OCI-M1 (cell line): ENCODE data around the gene LYST.
"Not testable (repeated sequence)": the region's sequence is repeated elsewhere in the genome, so short reads cannot be mapped to it uniquely, and the experiment has no call there.

Experiments
- DNase-seq: peaks from one replicate; lab custom pipeline; 2025; lab: John Stamatoyannopoulos, UW

Gene LYST, protein sequence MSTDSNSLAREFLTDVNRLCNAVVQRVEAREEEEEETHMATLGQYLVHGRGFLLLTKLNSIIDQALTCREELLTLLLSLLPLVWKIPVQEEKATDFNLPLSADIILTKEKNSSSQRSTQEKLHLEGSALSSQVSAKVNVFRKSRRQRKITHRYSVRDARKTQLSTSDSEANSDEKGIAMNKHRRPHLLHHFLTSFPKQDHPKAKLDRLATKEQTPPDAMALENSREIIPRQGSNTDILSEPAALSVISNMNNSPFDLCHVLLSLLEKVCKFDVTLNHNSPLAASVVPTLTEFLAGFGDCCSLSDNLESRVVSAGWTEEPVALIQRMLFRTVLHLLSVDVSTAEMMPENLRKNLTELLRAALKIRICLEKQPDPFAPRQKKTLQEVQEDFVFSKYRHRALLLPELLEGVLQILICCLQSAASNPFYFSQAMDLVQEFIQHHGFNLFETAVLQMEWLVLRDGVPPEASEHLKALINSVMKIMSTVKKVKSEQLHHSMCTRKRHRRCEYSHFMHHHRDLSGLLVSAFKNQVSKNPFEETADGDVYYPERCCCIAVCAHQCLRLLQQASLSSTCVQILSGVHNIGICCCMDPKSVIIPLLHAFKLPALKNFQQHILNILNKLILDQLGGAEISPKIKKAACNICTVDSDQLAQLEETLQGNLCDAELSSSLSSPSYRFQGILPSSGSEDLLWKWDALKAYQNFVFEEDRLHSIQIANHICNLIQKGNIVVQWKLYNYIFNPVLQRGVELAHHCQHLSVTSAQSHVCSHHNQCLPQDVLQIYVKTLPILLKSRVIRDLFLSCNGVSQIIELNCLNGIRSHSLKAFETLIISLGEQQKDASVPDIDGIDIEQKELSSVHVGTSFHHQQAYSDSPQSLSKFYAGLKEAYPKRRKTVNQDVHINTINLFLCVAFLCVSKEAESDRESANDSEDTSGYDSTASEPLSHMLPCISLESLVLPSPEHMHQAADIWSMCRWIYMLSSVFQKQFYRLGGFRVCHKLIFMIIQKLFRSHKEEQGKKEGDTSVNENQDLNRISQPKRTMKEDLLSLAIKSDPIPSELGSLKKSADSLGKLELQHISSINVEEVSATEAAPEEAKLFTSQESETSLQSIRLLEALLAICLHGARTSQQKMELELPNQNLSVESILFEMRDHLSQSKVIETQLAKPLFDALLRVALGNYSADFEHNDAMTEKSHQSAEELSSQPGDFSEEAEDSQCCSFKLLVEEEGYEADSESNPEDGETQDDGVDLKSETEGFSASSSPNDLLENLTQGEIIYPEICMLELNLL (N-terminal part only)

GRCh38 chr1:235866205-235866912 is at the start of gene LYST:
Gene LYST (minus strand): TSS chr1:235866906. CDS start chr1:235830417, 36,489 bp downstream.
- DNase-seq, result peak; percentile 83

DNA sequence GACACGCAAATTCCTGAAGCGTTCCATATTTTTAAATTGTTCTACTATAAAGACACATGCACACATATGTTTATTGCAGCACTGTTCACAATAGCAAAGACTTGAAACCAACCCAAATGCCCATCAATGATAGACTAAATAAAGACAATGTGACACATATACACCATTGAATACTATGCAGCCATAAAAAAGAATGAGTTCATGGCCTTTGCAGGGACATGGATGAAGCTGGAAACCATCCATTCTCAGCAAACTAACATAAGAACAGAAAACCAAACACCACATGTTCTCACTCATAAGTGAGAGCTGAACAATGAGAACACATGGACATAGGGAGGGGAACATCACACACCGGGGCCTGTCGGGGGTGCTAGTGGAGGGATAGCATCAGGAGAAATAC is 48.8 kb upstream of the LYST start:
- not testable (repeated sequence) for DNase-seq

DNA sequence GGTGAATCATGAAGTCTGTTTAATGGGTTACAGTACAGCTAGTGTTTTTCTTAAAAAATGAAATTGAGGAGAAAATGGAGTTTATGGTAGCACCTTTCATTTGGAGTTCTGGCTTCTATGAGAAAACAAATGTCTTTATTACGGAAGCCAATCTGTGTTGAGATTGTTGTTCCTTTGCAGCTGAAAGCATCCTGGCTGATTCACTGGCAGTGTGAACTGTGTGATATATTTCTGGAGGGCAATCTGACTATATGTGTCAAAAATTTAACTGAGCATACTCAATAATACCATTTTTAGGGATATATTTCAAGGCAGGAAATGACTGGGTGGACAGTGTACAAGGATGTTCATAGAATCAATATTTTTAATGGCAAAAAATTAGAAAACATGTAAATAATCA is 46.6 kb upstream of the LYST start:
- DNase-seq, result no peak

GRCh38 chr1:235911876-235912275 is 45.2 kb upstream of the LYST start:
- DNase-seq, result peak; percentile 28

GRCh38 chr1:235911300-235911662 is 44.6 kb upstream of the LYST start:
- DNase-seq, result no peak

- peak; percentile 57 for DNase-seq
These were observed 43.9 kb upstream of the LYST start for GRCh38 chr1:235910357-235911299.

GRCh38 chr1:235908742-235909520 is 42.2 kb upstream of the LYST start:
- no peak for DNase-seq

DNA sequence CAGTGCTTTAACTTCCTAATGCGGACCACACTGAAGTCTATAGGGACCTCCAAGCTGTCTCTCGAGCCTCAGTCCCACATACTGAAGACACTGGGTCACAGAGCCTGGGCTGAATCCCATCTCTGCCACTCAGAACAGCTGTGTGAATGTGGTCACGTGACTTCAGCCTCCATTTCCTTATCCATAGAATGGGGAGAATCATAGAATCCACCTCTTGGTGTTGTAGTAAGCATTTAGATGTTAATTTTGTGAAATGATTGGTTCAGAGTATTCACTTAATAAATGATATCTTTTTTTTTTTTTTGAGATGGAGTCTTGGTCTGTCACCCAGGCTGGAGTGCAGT is 41.2 kb upstream of the LYST start:
- DNase-seq, result no peak

GRCh38 chr1:235907187-235907896 is 40.6 kb upstream of the LYST start:
- no peak for DNase-seq

GRCh38 chr1:235906436-235906835 is 39.7 kb upstream of the LYST start:
- DNase-seq, result no peak

- DNase-seq, result not testable (repeated sequence)
These were observed 37.1 kb upstream of the LYST start for GRCh38 chr1:235903809-235904208.

DNA sequence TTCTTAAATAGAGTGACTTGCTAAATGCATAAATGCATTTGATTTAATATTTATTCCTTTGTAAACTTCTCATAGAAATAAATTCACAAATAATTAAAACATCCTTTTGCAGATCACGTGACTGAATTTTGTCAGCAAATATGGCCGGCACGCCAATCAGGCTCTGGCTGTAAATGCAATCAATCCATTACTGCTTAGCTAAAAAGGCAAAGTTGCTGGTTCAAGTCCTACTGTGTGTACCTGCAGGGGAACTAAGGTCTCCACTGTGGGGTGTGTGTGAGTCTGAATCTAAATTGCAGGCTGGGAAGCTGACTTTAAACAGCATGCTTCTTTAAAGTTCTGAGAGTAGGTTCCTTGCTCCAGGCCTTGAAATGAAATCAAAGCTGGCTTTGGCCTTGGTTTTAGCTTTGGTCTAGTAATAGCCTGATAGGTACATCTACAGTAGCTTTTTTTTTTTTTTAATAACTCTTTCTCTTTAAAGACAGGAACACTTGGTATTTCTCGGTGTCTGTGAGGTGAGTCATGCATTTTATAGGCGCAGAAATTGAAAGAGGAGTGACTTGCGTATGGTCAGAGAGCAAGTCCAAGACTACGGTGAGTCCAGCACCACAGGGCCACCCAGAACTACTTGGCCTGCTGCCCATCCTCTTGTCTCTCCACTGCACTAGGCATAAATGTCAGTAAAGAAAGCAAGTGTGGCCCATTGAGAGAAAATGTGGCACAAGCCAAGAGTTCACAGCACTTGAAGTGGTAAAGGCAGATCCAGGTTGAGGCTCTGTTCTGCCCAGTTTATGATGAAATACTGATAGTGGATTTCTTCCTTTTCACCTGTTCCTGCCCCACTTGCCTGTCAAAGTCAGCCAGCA is 36.2 kb upstream of the LYST start:
- DNase-seq, result peak; percentile 47

GRCh38 chr1:235901461-235901860 is 34.8 kb upstream of the LYST start:
- no peak for DNase-seq

- DNase-seq, result no peak
These were observed 31.4 kb upstream of the LYST start for GRCh38 chr1:235898126-235898525.

DNA sequence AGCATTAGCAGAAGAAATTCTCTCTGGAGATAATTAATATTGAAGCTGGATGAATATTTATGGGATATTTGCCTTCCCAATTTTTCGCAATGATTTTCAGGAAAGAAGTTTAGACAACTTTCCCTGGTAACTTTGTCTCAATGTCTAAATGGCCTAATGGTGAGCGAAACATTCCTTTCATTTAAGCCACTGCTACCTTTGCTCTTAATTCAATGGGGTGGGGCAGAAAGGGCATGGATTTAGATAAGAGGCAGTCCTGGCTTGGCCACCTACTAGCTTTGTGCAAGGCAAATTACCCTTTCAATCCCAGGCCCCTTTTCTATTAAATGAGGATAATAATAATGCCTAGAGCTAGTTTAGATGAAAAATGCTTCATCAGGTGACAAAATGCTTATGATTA is 27.1 kb upstream of the LYST start:
- no peak for DNase-seq

- peak; percentile 77 for DNase-seq
These were observed 26.2 kb upstream of the LYST start for GRCh38 chr1:235892734-235893413.

GRCh38 chr1:235892202-235892601 is 25.5 kb upstream of the LYST start:
- no peak for DNase-seq
